Fibroblast of lung (primary cell): ENCODE measurements around the gene SEC24D. TPM values are rescaled to one million over a fixed set of nuclear protein-coding genes. Genes with fewer than 3 reads are reported as not detected.

Source experiments
- DNase-seq, 2 donors: peaks; one replicate each; pipeline versions ENCODE4 v3.0.0 to v3.0.0-alpha.2; 2010; ENCODE audit warnings: low read depth in 2 of 2
- H2AFZ ChIP-seq: 2 replicates; pipeline ENCODE4 v1.5.1; 2012; ENCODE audit warnings: low read length, control low read depth, inconsistent platforms
- H3K27ac ChIP-seq: 2 replicates; pipeline ENCODE4 v1.5.1; 2011; ENCODE audit warnings: low read length, control low read depth; ENCODE audit not compliant: insufficient read depth
- H3K27me3 ChIP-seq: 2 replicates; pipeline ENCODE4 v1.5.1; 2011; ENCODE audit warnings: mild to moderate bottlenecking, low read length; ENCODE audit not compliant: control insufficient read depth, insufficient read depth
- H3K36me3 ChIP-seq: 2 replicates; pipeline ENCODE4 v1.5.1; 2011; ENCODE audit warnings: low read length; ENCODE audit not compliant: control insufficient read depth, insufficient read depth
- H3K4me1 ChIP-seq: 2 replicates; pipeline ENCODE4 v1.5.1; 2011; ENCODE audit warnings: low read length; ENCODE audit not compliant: control insufficient read depth, insufficient read depth; ENCODE audit errors: extremely low read depth
- H3K4me2 ChIP-seq: 2 replicates; pipeline ENCODE4 v1.5.1; 2011; ENCODE audit warnings: low read length, control low read depth; ENCODE audit not compliant: insufficient read depth; ENCODE audit errors: extremely low read depth
- H3K4me3 ChIP-seq, 4 experiments: fragments of 200-600 bp in 1 of 4; sonication (generic) in 1 of 4; replicated peaks in 1 of 4; 2 replicates each; pipeline ENCODE4 v1.5.1; 2011 to 2016; ENCODE audit warnings: low read length in 4 of 4, low read depth in 3 of 4, mild to moderate bottlenecking in 3 of 4, control low read depth in 2 of 4, inconsistent platforms in 1 of 4, mixed read lengths in 1 of 4; ENCODE audit not compliant: insufficient read depth in 1 of 4; ENCODE audit errors: control extremely low read depth in 1 of 4
- H3K79me2 ChIP-seq: 2 replicates; pipeline ENCODE4 v1.5.1; 2012; ENCODE audit warnings: mild to moderate bottlenecking, low read length, inconsistent platforms; ENCODE audit not compliant: control insufficient read depth, insufficient read depth
- H3K9ac ChIP-seq: 2 replicates; pipeline ENCODE4 v1.5.1; 2011; ENCODE audit warnings: mild to moderate bottlenecking, low read length, control low read depth; ENCODE audit not compliant: insufficient read depth
- H3K9me3 ChIP-seq: 2 replicates; pipeline ENCODE4 v1.5.1; 2012; ENCODE audit warnings: low read depth, low read length; ENCODE audit not compliant: control insufficient read depth, insufficient read depth
- H4K20me1 ChIP-seq: 2 replicates; pipeline ENCODE4 v1.5.1; 2011; ENCODE audit warnings: low read length; ENCODE audit not compliant: control insufficient read depth, insufficient read depth; ENCODE audit errors: extremely low read depth
- CTCF ChIP-seq, 2 donors: IDR thresholded peaks in 1 of 2; conservative IDR thresholded peaks in 1 of 2; 1 replicate in 1 of 2; 2 replicates in 1 of 2; pipeline ENCODE4 v1.5.1; 2011 to 2012; ENCODE audit warnings: low read length in 2 of 2, control low read depth in 1 of 2, inconsistent platforms in 1 of 2, low read depth in 1 of 2, mild to moderate bottlenecking in 1 of 2
- EZH2 ChIP-seq: IDR thresholded peaks from 2 replicates; pipeline ENCODE4 v1.5.1; 2012; ENCODE audit warnings: low read length, control low read depth, mild to moderate bottlenecking; ENCODE audit errors: missing control alignments
- polyA plus RNA-seq, 2 donors: library from polyadenylated mRNA; depleted of rRNA in 1 of 2; stranded (reverse) in 1 of 2; unstranded in 1 of 2; fragments of >200 nt; gene quantifications; 2 replicates each; pipeline ENCODE4 v1.2.1, GENCODE V29; 2011 to 2012; ENCODE audit warnings: missing spikeins in 1 of 2
- total RNA-seq: library from RNA; depleted of rRNA; stranded (reverse); fragments of >200 nt; gene quantifications from 2 replicates; pipeline ENCODE4 v1.2.1, GENCODE V29; 2014

SEC24D gene
- total and polyA plus RNA-seq, 2 donors (not counting 1 experiment from before 2014, with no cell fraction given): 64.6 to 105 TPM

- Histone ChIP-seq H3K4me1 (peaks cover 7% of the 10 kb centered on the region), H3K79me2 (peaks cover 25% of the 10 kb centered on the region), H3K4me3 (peak within 1 kb of the TSS; percentile 93 to 96 (median 94)), H3K27ac (peak within 1 kb of the TSS; percentile 87), H2AFZ (peak within 1 kb of the TSS; percentile 99), H3K36me3 (peaks cover 2% of the 10 kb centered on the region), H3K4me2 (peak within 1 kb of the TSS; percentile 99), H3K9ac (peak within 1 kb of the TSS; percentile 80), H3K9me3 (no peaks in the 10 kb centered on the region), H3K27me3 (no peaks in the 10 kb centered on the region), H4K20me1 (no peaks in the 10 kb centered on the region)
- peak; percentile 86 to 93 for DNase-seq
- TF ChIP-seq CTCF (conservative IDR thresholded peaks at IDR 0.05 in 1 of 2, IDR thresholded peaks at IDR 0.05 in 1 of 2; ENCODE audit: low read depth in 1 of 2, low read length in 2 of 2) (peak in 1 of 2 donors; percentile 16), EZH2 (no peak)
Measured at GRCh38 chr4:118684873-118685811, 150.8 kb downstream of the SEC24D start, which contains the start of gene METTL14. Gene METTL14 (plus strand): TSS chr4:118685392. CDS start chr4:118685535, 143 bp downstream.

- Histone ChIP-seq H3K27me3 (no peaks in the 10 kb centered on the region), H3K9ac (no peak overlapping the region), H3K4me3 (no peak overlapping the region), H3K4me2 (no peak overlapping the region), H3K36me3 (peaks cover 2% of the 10 kb centered on the region), H2AFZ (peak overlapping the region; percentile 77), H3K4me1 (peaks cover 7% of the 10 kb centered on the region), H3K27ac (no peak overlapping the region), H3K79me2 (peaks cover 25% of the 10 kb centered on the region), H4K20me1 (no peaks in the 10 kb centered on the region), H3K9me3 (no peaks in the 10 kb centered on the region)
- DNase-seq: no peak
- TF ChIP-seq EZH2 (no peak), CTCF (conservative IDR thresholded peaks at IDR 0.05 in 1 of 2, IDR thresholded peaks at IDR 0.05 in 1 of 2; ENCODE audit: low read depth in 1 of 2, low read length in 2 of 2) (no peak)
Measured at GRCh38 chr4:118683513-118683912, 152.4 kb downstream of the SEC24D start.

- Histone ChIP-seq H3K27ac (no peak overlapping the region), H2AFZ (no peak overlapping the region)
Measured at GRCh38 chr4:118682928-118683327, 153.0 kb downstream of the SEC24D start.

More at GRCh38 chr4:118682928-118683327, 153.0 kb downstream of the SEC24D start:
- Histone ChIP-seq H3K4me2 (no peak overlapping the region), H3K4me1 (peaks cover 7% of the 10 kb centered on the region), H3K36me3 (peaks cover 1% of the 10 kb centered on the region), H4K20me1 (no peaks in the 10 kb centered on the region), H3K9me3 (no peaks in the 10 kb centered on the region), H3K79me2 (peaks cover 24% of the 10 kb centered on the region), H3K4me3 (no peak overlapping the region), H3K27me3 (no peaks in the 10 kb centered on the region), H3K9ac (no peak overlapping the region)
- no peak for TF ChIP-seq EZH2
- TF ChIP-seq CTCF (conservative IDR thresholded peaks at IDR 0.05 in 1 of 2, IDR thresholded peaks at IDR 0.05 in 1 of 2; ENCODE audit: low read depth in 1 of 2, low read length in 2 of 2): peak; percentile 51 to 57
- DNase-seq: peak; percentile 12 to 55
